ENCODE measurements around the gene LRFN4. TPM values are rescaled to one million over a fixed set of nuclear protein-coding genes. Genes with fewer than 3 reads are reported as not detected.

LRFN4 gene
- total and polyA plus RNA-seq, 2 donors (not counting 3 experiments of a cell fraction or from before 2014, with no cell fraction given), result 22.3 to 37.4 TPM

GRCh38 chr11:66879583-66879982 is 22.7 kb downstream of the LRFN4 start:
- Histone ChIP-seq H3K79me2 (ENCODE audit: control insufficient read depth, insufficient read depth, low read length) (no peaks in the 10 kb centered on the region), H3K4me2 (ENCODE audit: insufficient read depth, low read length) (no peak overlapping the region), H4K20me1 (replicated peaks; ENCODE audit: control insufficient read depth, extremely low read depth, insufficient read depth, low read length) (no peaks in the 10 kb centered on the region), H3K27ac (ENCODE audit: insufficient read depth, low read depth, low read length) (no peak overlapping the region), H3K9me3 (replicated peaks; ENCODE audit: control insufficient read depth, insufficient read depth, low read length) (no peaks in the 10 kb centered on the region), H3K4me1 (ENCODE audit: control insufficient read depth, extremely low read depth, insufficient read depth, low read length) (peaks cover 5% of the 10 kb centered on the region), H3K27me3 (ENCODE audit: control insufficient read depth in 2 of 2, insufficient read depth in 2 of 2, low read length in 2 of 2) (no peaks in the 10 kb centered on the region), H3K4me3 (replicated peaks in 1 of 3; ENCODE audit: insufficient read depth in 1 of 3, low read depth in 1 of 3, low read length in 3 of 3) (no peak overlapping the region), H3K9me1 (replicated peaks; ENCODE audit: control insufficient read depth, extremely low read depth, insufficient read depth, low read length) (no peaks in the 10 kb centered on the region), H3K36me3 (ENCODE audit: control insufficient read depth in 2 of 2, extremely low read depth in 1 of 2, insufficient read depth in 2 of 2, low read length in 2 of 2) (no peaks in the 10 kb centered on the region), H2AFZ (ENCODE audit: low read depth, low read length) (no peak overlapping the region), H3K9ac (replicated peaks; ENCODE audit: extremely low read depth, insufficient read depth, low read length) (no peak overlapping the region)
- dilution Hi-C loops (cut with MboI; ENCODE audit: extremely low pct_ligation_motif_present, low sequenced_read_pairs) (no loop called here), intact Hi-C loops (cut with micrococcal nuclease) (no loop called here)
- ChIA-PET CTCF (interaction anchor here (0.5 to 7.7 kb wide), 2 partner anchors 24 to 97 kb away, joined by 3 to 49 read pairs; partner anchors contain the start of gene C11orf86), POLR2A (no interaction called here)
- BruUV-seq (replicated peaks), result no TSS peak
- TF ChIP-seq MAX (IDR thresholded peaks at IDR 0.05; ENCODE audit: insufficient read depth, insufficient read length), result no peak
- TF ChIP-seq GATA2 (IDR thresholded peaks at IDR 0.05; ENCODE audit: insufficient read depth, insufficient read length, low read depth, low read length), result no peak
- no peak for TF ChIP-seq MYC (IDR thresholded peaks at IDR 0.05; ENCODE audit: low read depth, low read length)
- DNase-seq (ENCODE audit: low read depth, low spot score), result no peak
- FAIRE-seq, result no peak

- Histone ChIP-seq H3K36me3 (ENCODE audit: control insufficient read depth in 2 of 2, extremely low read depth in 1 of 2, insufficient read depth in 2 of 2, low read length in 2 of 2) (no peaks in the 10 kb centered on the region), H4K20me1 (replicated peaks; ENCODE audit: control insufficient read depth, extremely low read depth, insufficient read depth, low read length) (no peaks in the 10 kb centered on the region), H3K4me2 (ENCODE audit: insufficient read depth, low read length) (no peak overlapping the region), H3K9ac (replicated peaks; ENCODE audit: extremely low read depth, insufficient read depth, low read length) (no peak overlapping the region), H3K9me3 (replicated peaks; ENCODE audit: control insufficient read depth, insufficient read depth, low read length) (no peaks in the 10 kb centered on the region), H3K79me2 (ENCODE audit: control insufficient read depth, insufficient read depth, low read length) (no peaks in the 10 kb centered on the region), H3K4me3 (replicated peaks in 1 of 3; ENCODE audit: insufficient read depth in 1 of 3, low read depth in 1 of 3, low read length in 3 of 3) (no peak overlapping the region), H3K4me1 (ENCODE audit: control insufficient read depth, extremely low read depth, insufficient read depth, low read length) (peaks cover 5% of the 10 kb centered on the region), H2AFZ (ENCODE audit: low read depth, low read length) (no peak overlapping the region), H3K27me3 (ENCODE audit: control insufficient read depth in 2 of 2, insufficient read depth in 2 of 2, low read length in 2 of 2) (no peaks in the 10 kb centered on the region), H3K27ac (ENCODE audit: insufficient read depth, low read depth, low read length) (no peak overlapping the region), H3K9me1 (replicated peaks; ENCODE audit: control insufficient read depth, extremely low read depth, insufficient read depth, low read length) (no peaks in the 10 kb centered on the region)
- POLR2A ChIA-PET, result no interaction called here
- DNase-seq (ENCODE audit: low read depth, low spot score) (no peak), FAIRE-seq (no peak)
- intact Hi-C loops (cut with micrococcal nuclease), result no loop called here
- CTCF ChIA-PET, result interaction anchor here (0.5 to 7.7 kb wide), 3 partner anchors 15 to 96 kb away, joined by 3 to 49 read pairs (median 5); partner anchors contain the start of gene C11orf86
- BruUV-seq (replicated peaks), result no TSS peak
- dilution Hi-C loops (cut with MboI; ENCODE audit: extremely low pct_ligation_motif_present, low sequenced_read_pairs), result no loop called here
- no peak for TF ChIP-seq POLR2A (IDR thresholded peaks at IDR 0.05; ENCODE audit: low read depth, low read length)
- TF ChIP-seq MAX (IDR thresholded peaks at IDR 0.05; ENCODE audit: insufficient read depth, insufficient read length), result no peak
- no peak for TF ChIP-seq POLR2AphosphoS5 (IDR thresholded peaks at IDR 0.05; ENCODE audit: insufficient read depth, low read depth, low read length)
- no peak for TF ChIP-seq JUN (IDR thresholded peaks at IDR 0.05; ENCODE audit: borderline replicate concordance, insufficient read depth, insufficient read length, low read depth)
- TF ChIP-seq CTCF (IDR thresholded peaks at IDR 0.05; ENCODE audit: extremely low read depth in 1 of 2, insufficient read depth in 1 of 2, low read depth in 1 of 2, low read length in 2 of 2), result no peak
- TF ChIP-seq MYC (IDR thresholded peaks at IDR 0.05; ENCODE audit: low read depth, low read length), result no peak
- no peak for TF ChIP-seq FOS (IDR thresholded peaks at IDR 0.05; ENCODE audit: borderline replicate concordance, insufficient read depth, low read length)
- no peak for TF ChIP-seq EZH2 (IDR thresholded peaks at IDR 0.05; ENCODE audit: borderline replicate concordance, low read depth, low read length, severe bottlenecking)
- no peak for TF ChIP-seq GATA2 (IDR thresholded peaks at IDR 0.05; ENCODE audit: insufficient read depth, insufficient read length, low read depth, low read length)
Measured at GRCh38 chr11:66879999-66880398, 23.1 kb downstream of the LRFN4 start.
